Measurements from ENCODE around the gene KLHDC7B. TPM values are rescaled to one million over a fixed set of nuclear protein-coding genes. Genes with fewer than 3 reads are reported as not detected.
A peak's percentile ranks its signal among the peaks of the same experiment; 100 is the strongest.
"Not testable (repeated sequence)": the region's sequence is repeated elsewhere in the genome, so short reads cannot be mapped to it uniquely, and the experiment has no call there.

KLHDC7B gene
- total and polyA plus RNA-seq, 12 donors = 0.06 to 0.69 (median 0.19) TPM; not detected in 2

- intact Hi-C loops (cut with DNase I); H3K4me3 ChIP-seq; H3K9me3 ChIP-seq (replicated peaks in 1 of 3); H3K27me3 ChIP-seq; H3K36me3 ChIP-seq (replicated peaks in 1 of 2): not testable (repeated sequence)
- Histone ChIP-seq H3K27ac (peak overlapping the region in 4 of 5 donors; percentile 15 to 64 (median 60)), H3K4me1 (replicated peaks in 1 of 2) (peaks cover 18 to 24% of the 10 kb centered on the region in 2 donors)
- WGBS, 4 donors = 40 to 44% (median 41%) methylated on average over 20 to 21 of the region's 21 CpGs
- TF ChIP-seq POLR2A (IDR thresholded peaks at IDR 0.05) = peak; percentile 19 to 20
- peak in 4 of 7 donors; percentile 63 to 74 (median 66) for DNase-seq
Measured at GRCh38 chr22:50533856-50534711, 11.6 kb upstream of the KLHDC7B start.

- H3K9me3 ChIP-seq (replicated peaks in 1 of 3) = no peaks in the 10 kb centered on the region
- intact Hi-C loops (cut with DNase I) = no loop called here
- TF ChIP-seq CTCF (IDR thresholded peaks at IDR 0.05) = no peak
- TF ChIP-seq POLR2A (IDR thresholded peaks at IDR 0.05) = no peak
- peak overlapping the region in 2 of 5 donors; percentile 9 to 53 for H3K27ac ChIP-seq
- no peaks in the 10 kb centered on the region for H3K36me3 ChIP-seq (replicated peaks in 1 of 2)
- 68 to 78% (median 74%) methylated on average over 7 to 8 of the region's 8 CpGs for whole genome bisulfite sequencing, 4 donors
- peaks cover 18 to 33% of the 10 kb centered on the region in 2 donors for H3K4me1 ChIP-seq (replicated peaks in 1 of 2)
- H3K27me3 ChIP-seq = no peaks in the 10 kb centered on the region
- no peak overlapping the region for H3K4me3 ChIP-seq
- DNase-seq = no peak
Measured at GRCh38 chr22:50535113-50535512, 10.6 kb upstream of the KLHDC7B start.

GRCh38 chr22:50536226-50536625, 9.5 kb upstream of the KLHDC7B start:
- no peak for DNase-seq
- no peaks in the 10 kb centered on the region for H3K9me3 ChIP-seq (replicated peaks in 1 of 3)
- H3K4me1 ChIP-seq (replicated peaks in 1 of 2) = peaks cover 7 to 32% of the 10 kb centered on the region in 2 donors
- intact Hi-C loops (cut with DNase I) = no loop called here
- H3K4me3 ChIP-seq = no peak overlapping the region
- no peaks in the 10 kb centered on the region for H3K36me3 ChIP-seq (replicated peaks in 1 of 2)
- no peak overlapping the region for H3K27ac ChIP-seq
- no peaks in the 10 kb centered on the region for H3K27me3 ChIP-seq
- 72 to 80% (median 77%) methylated on average over 3 of the region's 3 CpGs for WGBS, 4 donors
- TF ChIP-seq POLR2A (IDR thresholded peaks at IDR 0.05) = no peak

GRCh38 chr22:50537765-50538164, 7.9 kb upstream of the KLHDC7B start:
- TF ChIP-seq CTCF (IDR thresholded peaks at IDR 0.05) = no peak
- no peak for TF ChIP-seq POLR2A (IDR thresholded peaks at IDR 0.05)
- WGBS, 4 donors = 79 to 85% (median 83%) methylated on average over 13 of the region's 13 CpGs
- intact Hi-C loops (cut with DNase I) = no loop called here
- H3K4me3 ChIP-seq = no peak overlapping the region
- peak overlapping the region in 4 of 5 donors; percentile 69 to 96 (median 82) for H3K27ac ChIP-seq
- no peaks in the 10 kb centered on the region for H3K9me3 ChIP-seq (replicated peaks in 1 of 3)
- no peaks in the 10 kb centered on the region for H3K27me3 ChIP-seq
- H3K4me1 ChIP-seq (replicated peaks in 1 of 2) = peaks cover 5 to 22% of the 10 kb centered on the region in 2 donors
- no peak for DNase-seq
- H3K36me3 ChIP-seq (replicated peaks in 1 of 2) = no peaks in the 10 kb centered on the region

GRCh38 chr22:50540381-50540780, 5.3 kb upstream of the KLHDC7B start:
- Histone ChIP-seq H3K4me1 (replicated peaks in 1 of 2) (peaks cover 5 to 31% of the 10 kb centered on the region in 2 donors), H3K9me3 (replicated peaks in 1 of 3) (no peaks in the 10 kb centered on the region), H3K27me3 (no peaks in the 10 kb centered on the region), H3K36me3 (replicated peaks in 1 of 2) (no peaks in the 10 kb centered on the region), H3K27ac (peak overlapping the region in 2 of 5 donors; percentile 56 to 83), H3K4me3 (no peak overlapping the region)
- 75 to 79% (median 77%) methylated on average over 10 of the region's 10 CpGs for WGBS, 4 donors
- no peak for DNase-seq
- intact Hi-C loops (cut with DNase I) = no loop called here
- TF ChIP-seq POLR2A (IDR thresholded peaks at IDR 0.05) = no peak
- TF ChIP-seq CTCF (IDR thresholded peaks at IDR 0.05) = no peak

- peaks cover 5 to 31% of the 10 kb centered on the region in 2 donors for H3K4me1 ChIP-seq (replicated peaks in 1 of 2)
- H3K36me3 ChIP-seq (replicated peaks in 1 of 2); H3K27me3 ChIP-seq; H3K9me3 ChIP-seq (replicated peaks in 1 of 3); intact Hi-C loops (cut with DNase I); H3K4me3 ChIP-seq: not testable (repeated sequence)
- DNase-seq = peak in 5 of 7 donors; percentile 51 to 78 (median 70)
- 42 to 65% (median 57%) methylated on average over 5 of the region's 5 CpGs for WGBS, 4 donors
- peak overlapping the region in 3 of 5 donors; percentile 52 to 90 (median 83) for H3K27ac ChIP-seq
Measured at GRCh38 chr22:50541667-50542026, 4.1 kb upstream of the KLHDC7B start.

Measured in adrenal gland (tissue), 12 donors.